Inferior parietal cortex (tissue), 1 donor: ENCODE results near the gene TBC1D22A.

Experiments
- DNase-seq: peaks from one replicate; pipeline ENCODE4 v3.0.0-alpha.2; 2016; ENCODE audit errors: extremely low spot score

The TBC1D22A gene

DNA sequence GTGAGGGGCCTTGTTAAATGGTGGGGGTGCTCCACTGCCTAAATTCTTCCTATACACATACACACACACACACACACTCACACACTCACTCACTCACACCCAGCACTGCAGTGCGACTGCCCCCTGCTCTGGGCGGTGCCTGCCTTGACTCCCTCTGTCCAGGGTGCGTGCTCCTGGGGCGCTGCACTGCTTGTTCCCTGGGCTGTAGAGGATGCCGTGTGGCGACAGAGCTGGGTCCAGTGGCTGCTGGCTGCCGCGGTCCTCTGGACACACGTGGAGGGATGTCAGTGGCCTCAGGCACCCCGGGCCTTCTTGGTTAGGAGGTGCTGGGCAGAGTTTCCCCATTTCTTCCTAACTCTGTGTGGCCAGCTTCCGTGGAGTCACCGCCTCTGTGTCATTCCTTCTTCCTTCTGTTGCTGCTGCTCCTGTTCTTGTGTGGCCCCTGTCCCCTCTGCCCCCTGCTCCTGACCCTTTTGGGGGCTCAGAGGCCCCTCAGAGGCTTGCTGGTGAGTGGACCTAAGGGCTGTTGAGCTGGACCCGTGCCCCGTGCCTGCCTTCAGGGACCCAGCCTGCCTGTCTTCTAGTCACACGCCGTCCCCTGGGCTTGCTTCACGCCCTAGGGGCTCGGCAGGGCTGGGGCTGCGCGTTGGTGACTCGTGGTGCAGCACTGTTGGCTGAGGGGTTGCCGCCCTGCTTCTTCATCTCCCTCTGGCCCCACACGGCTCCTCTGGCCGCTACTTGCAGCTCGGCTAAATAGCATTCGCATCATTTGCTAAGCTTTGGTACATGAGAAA, 147.0 kb downstream of the TBC1D22A start:
- DNase-seq = no peak

GRCh38 chr22:46910624-46911023, 148.2 kb downstream of the TBC1D22A start:
- DNase-seq = no peak

DNA sequence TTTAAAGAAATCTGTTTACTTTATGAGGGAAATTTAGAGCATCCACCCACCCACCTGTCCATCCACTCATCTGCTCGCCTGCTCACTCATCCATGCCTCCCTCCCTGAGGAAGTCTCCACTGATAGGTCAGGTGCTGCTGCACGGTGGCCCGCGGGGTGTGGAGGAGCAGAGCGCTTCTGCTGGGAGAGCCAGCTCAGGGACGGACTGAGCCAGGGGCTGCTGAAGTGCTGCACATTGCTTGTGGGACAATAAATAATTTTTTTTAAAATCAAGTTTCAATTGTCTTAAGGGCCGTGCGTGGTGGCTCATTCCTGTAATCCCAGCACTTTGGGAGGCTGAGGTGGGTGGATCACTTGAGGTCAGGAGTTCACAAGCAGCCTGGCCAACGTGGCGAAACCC, 148.9 kb downstream of the TBC1D22A start:
- DNase-seq = no peak

DNA sequence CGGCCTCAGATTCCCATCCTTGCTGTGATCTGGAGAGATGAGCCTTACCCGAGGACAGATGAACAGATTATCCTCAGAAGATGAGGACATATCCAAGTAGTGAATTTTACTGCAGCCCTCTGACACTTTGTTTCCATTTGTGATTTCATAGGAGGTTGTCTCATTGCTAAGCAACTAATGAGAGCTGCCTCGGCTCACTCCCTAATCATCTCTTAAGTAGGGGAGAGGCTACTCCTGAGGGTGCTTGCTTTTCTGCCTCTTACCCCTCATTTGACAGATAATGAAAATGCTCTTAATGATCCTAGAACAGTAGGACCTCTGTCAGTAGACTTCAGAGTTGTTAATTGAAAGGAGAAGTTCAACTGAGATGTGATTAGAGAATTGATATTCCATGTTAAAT, 150.9 kb downstream of the TBC1D22A start:
- DNase-seq = no peak

GRCh38 chr22:46914481-46914880, 152.0 kb downstream of the TBC1D22A start:
- DNase-seq = no peak

GRCh38 chr22:46914916-46915894, 152.8 kb downstream of the TBC1D22A start:
- DNase-seq = no peak

DNA sequence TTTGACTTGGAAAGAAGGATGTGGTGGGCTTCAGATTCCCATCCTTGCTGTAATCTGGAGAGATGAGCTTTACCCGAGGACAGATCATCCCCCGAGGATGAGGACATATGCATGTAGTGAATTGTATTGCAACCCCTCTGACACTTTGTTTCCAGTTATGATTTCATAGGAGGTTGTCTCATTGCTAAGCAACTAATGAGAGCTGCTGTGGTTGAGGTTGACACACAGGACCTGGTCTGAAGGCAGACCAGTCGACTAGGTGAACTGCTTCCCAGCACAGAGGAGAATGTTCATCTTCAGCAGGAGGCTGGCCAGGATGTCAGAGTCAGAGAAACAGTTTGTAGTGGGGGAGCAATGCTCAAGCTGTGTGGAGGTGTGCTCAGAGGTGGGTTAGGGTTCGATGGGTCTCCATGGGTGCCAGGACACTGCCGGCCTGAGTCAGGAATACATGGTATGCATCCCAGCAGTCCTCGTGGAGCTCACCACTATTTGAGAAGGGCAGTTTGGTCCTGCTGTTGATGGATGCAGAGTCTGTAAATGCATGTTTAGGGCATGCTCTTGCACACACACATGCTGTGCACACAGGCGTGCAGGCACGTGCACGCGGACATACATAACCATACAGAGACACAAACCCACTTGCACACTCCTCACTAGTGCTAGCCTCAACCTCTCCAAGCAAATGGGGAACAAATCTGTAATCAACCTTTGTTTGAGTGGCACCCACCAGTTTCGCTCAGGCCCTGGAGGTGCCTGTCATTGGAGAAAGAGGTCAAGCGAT, 153.7 kb downstream of the TBC1D22A start:
- no peak for DNase-seq

DNA sequence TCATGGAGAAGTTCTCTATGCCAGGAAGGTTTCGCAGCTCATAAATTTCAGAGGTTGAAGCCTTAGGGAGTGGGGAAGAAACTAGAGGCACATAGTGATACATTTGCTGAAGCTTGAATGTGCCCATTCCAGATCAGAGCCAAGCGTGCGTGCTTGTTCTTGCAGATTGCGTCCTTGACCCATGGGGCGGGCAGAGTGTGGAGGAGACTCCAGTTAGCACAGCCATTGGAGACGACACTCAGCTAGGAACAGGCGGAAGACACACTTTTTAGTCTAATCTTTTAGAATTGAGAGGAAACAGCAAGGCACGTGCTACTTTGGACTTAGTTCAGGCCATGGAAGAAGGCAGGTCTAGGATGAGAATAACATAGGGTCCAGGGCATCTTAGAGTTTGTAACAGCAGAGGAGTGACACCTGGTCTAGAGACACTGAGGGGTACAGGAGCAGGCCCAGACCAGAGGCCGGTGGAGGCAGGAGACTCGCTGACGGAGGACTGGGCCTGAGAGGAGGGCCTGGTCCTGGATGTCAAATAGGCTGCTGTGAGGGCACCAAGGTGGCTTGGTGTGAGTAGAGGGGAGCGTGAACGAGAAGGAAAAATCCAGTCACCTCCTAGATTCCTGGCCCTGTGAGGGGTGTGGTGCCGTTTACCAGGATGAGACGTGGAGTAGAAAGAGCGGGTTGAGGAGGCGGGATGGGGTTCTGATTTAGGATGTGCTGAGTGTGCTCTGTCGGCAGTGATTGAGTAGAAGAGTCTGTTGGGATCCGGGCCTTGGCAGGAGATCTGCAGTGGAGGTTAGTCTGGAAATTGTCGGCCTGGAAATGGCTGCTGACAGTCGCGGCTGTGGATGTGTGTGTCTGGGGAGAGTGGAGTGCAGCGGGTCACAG, 154.7 kb downstream of the TBC1D22A start:
- no peak for DNase-seq

DNA sequence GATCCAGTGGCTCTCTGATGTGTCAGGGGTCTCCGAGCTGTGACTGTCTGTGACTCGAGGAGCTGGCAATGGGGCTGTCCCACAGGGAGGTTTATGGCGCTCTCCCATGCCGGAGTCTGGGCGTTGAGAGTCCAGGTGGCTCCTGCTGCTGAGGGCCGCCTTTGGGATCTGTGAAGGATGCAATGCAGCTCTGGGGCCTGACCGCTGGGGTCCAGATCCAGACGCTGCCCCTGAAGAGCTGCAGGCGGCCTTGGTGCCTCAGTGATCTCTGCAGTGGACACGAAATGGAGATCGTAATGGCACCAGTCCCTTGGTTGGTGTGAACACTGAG, 155.3 kb downstream of the TBC1D22A start:
- no peak for DNase-seq

DNA sequence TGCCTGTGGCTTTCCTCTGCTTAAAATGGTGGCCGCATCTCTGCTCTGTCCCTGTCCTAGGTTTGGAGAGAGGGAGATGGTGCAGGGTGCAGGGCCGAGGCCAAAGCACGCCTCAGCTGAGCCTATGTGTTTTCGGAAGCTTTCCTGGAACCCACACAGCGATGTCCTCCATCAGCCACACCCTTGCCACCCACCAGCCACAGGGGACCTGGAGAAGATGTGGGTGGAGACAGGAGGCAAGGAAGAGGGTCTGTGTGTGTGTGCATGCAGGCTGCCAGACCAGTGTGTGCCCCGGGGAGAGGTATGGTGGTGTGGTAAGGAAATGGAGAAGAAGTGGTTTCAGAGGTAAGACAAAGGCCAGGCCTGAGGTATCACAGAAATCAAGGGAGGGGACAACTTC, 155.7 kb downstream of the TBC1D22A start:
- no peak for DNase-seq

GRCh38 chr22:46922037-46922436, 159.6 kb downstream of the TBC1D22A start:
- DNase-seq = no peak

DNA sequence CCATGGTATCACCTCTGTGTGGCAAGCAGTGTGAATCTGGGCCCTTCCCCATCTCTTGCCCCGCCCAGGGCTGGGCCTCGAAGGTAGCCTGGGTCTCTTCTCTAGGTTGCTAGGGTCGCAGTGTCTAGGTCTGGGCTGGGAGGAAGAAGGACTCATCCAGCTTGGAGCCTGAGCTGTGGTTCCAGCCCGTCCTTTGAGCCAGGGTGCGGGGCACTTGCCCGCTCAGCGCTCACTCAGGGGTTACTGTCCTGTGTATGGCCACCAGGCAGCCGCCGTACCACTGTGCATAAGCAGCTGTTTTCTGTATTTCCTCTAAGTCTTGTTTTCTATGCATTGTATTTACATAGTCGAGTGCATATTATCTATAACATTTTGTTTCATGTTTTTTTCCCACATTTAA, 160.9 kb downstream of the TBC1D22A start:
- no peak for DNase-seq

DNA sequence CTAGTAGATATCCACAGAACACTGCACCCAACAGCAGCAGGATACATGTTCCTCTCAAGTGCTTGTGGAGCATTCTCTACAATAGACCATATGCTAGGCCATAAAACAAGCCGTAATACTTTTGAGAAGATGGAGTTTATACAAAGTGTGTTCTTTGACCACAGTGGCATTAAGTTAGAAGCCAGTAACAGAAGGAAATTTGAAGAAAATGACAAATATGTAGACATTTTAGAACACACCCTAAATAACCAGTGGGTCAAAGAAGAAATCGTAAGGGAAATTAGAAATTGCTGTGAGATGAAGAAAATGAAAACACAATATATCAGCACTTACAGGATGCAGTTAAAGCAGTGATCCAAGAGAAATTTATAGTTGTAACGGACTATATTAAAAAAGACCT, 163.4 kb downstream of the TBC1D22A start:
- no peak for DNase-seq

- DNase-seq = no peak
These were observed 166.7 kb downstream of the TBC1D22A start for GRCh38 chr22:46929046-46929709.

DNA sequence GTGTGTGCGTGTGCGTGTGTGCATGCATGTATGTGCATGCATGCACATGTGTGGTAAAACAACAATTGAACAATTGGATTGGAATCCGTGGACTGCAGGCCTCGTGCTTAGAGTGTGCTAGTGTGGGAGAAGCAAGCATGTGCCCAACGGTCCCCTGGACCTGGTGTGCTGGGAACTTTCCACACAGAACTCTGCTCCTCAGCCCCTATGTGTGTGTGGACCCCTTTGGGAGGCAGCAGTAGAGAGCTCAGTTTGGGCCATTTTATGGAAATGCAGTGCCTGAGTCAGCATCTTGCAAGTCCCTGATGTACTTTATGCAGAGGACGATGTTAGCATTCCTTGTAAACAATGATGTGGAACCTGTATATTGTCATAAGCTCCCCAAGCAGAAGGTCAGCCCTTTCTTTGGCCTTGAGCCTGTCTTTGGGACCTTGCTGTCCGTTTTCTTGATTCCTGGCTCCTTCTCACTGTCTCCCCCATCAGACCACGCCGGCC, 167.3 kb downstream of the TBC1D22A start:
- DNase-seq = no peak

- no peak for DNase-seq
These were observed 169.0 kb downstream of the TBC1D22A start for GRCh38 chr22:46931414-46931813.

GRCh38 chr22:46931881-46932280, 169.4 kb downstream of the TBC1D22A start:
- no peak for DNase-seq

DNA sequence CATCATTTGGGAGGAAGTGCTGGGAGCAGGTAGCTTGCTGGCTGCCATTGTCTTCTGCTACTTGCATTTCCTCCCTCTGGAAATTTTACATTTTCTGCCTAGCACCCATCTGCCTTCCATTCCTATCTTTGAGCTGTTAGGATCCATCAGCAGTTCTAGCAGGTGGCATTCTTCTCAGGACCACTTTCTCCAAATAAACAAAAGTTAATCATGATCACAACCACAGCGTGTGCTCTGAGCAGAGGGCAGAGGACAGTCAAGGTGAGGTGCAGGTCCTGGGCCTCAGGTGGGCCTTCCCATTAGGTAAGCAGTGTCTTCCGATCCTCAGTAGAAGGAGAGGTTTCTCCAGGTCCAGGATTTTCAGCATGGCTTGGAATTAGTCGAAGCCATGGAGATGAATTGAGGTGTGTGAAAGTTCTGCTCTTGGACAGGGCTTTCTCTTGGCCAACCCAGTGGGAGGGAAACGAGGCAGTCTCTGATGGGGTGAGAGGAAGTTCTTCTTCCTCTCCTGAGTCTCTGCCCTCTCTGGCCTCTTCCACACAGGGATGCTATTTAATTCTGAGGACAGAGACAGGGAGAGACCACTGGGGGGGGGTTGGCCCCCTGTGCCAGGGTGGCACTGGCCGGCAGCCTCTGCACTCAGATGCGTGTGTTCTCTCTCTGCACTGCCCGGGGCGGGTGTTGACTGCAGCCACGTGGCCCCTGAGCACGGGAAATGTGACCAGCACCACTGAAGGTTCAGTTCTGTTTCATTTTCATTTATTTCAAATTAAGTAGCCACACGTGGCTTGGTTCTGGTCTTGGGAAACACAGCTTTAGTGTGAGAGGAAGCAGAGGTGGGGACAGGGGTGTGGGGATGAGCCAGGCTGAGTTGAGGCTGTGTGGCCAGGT, 170.8 kb downstream of the TBC1D22A start:
- DNase-seq = no peak

GRCh38 chr22:46934172-46934745, 171.8 kb downstream of the TBC1D22A start:
- no peak for DNase-seq
